Hematopoietic multipotent progenitor cell treated with erythropoietin and hydrocortisone succinate and interleukin-3 and kit ligand, for 4 days (in vitro differentiated cells): ENCODE data around the gene TBC1D12.
"Not testable (repeated sequence)": the region's sequence is repeated elsewhere in the genome, so short reads cannot be mapped to it uniquely, and the experiment has no call there.

ENCODE experiments used
- DNase-seq: peaks from one replicate; pipeline ENCODE4 v3.0.0-alpha.2; 2015

The TBC1D12 gene

GRCh38 chr10:94402204-94402842, at the start of gene TBC1D12:
TSS of gene TBC1D12 (plus strand) at chr10:94402541. CDS start at chr10:94402614, 73 bp downstream.
- DNase-seq = peak; percentile 82

GRCh38 chr10:94353336-94353735, 49.0 kb upstream of the TBC1D12 start:
- DNase-seq = peak; percentile 61

- no peak for DNase-seq
These were observed 46.5 kb upstream of the TBC1D12 start for GRCh38 chr10:94355841-94356240.

GRCh38 chr10:94357193-94357592, 45.1 kb upstream of the TBC1D12 start:
- no peak for DNase-seq

GRCh38 chr10:94358480-94358879, 43.9 kb upstream of the TBC1D12 start:
- no peak for DNase-seq

GRCh38 chr10:94361171-94361794, 41.1 kb upstream of the TBC1D12 start:
- DNase-seq = peak; percentile 68

- peak; percentile 98 for DNase-seq
These were observed 39.7 kb upstream of the TBC1D12 start, which contains the start of gene NOC3L for GRCh38 chr10:94362360-94363250. TSS of gene NOC3L (minus strand) at chr10:94362939. CDS start at chr10:94362838, 101 bp downstream.

GRCh38 chr10:94363251-94363565, 39.1 kb upstream of the TBC1D12 start:
- DNase-seq = no peak

- DNase-seq = no peak
These were observed 37.9 kb upstream of the TBC1D12 start for GRCh38 chr10:94364482-94364881.

GRCh38 chr10:94366382-94366781, 36.0 kb upstream of the TBC1D12 start:
- DNase-seq = no peak

- no peak for DNase-seq
These were observed 31.8 kb upstream of the TBC1D12 start for GRCh38 chr10:94370501-94370900.

- DNase-seq = no peak
These were observed 27.0 kb upstream of the TBC1D12 start for GRCh38 chr10:94375374-94375773.

- DNase-seq = no peak
These were observed 25.5 kb upstream of the TBC1D12 start for GRCh38 chr10:94376865-94377264.

GRCh38 chr10:94383530-94383929, 18.8 kb upstream of the TBC1D12 start:
- peak; percentile 42 for DNase-seq

- DNase-seq = not testable (repeated sequence)
These were observed 16.6 kb upstream of the TBC1D12 start for GRCh38 chr10:94385733-94386132.

GRCh38 chr10:94392117-94392516, 10.2 kb upstream of the TBC1D12 start:
- not testable (repeated sequence) for DNase-seq

- no peak for DNase-seq
These were observed 4.6 kb upstream of the TBC1D12 start for GRCh38 chr10:94397549-94398370.

- DNase-seq = no peak
These were observed 3.6 kb upstream of the TBC1D12 start for GRCh38 chr10:94398762-94399161.

GRCh38 chr10:94402843-94403379, 570 bp downstream of the TBC1D12 start:
- DNase-seq = no peak

- DNase-seq = peak; percentile 75
These were observed 1.3 kb downstream of the TBC1D12 start for GRCh38 chr10:94403380-94404213.

GRCh38 chr10:94405406-94405805, 3.1 kb downstream of the TBC1D12 start:
- peak; percentile 5 for DNase-seq

- no peak for DNase-seq
These were observed 5.3 kb downstream of the TBC1D12 start for GRCh38 chr10:94407668-94408067.
